Cardiac fibroblast (primary cell): ENCODE results near the gene CHD9.
"Not testable (repeated sequence)": the region's sequence is repeated elsewhere in the genome, so short reads cannot be mapped to it uniquely, and the experiment has no call there.

Source experiments
- DNase-seq, 2 donors: peaks; one replicate each; pipeline versions ENCODE4 v3.0.0 to v3.0.0-alpha.2; 2010; ENCODE audit warnings: low read depth in 2 of 2
- H3K4me3 ChIP-seq, 2 donors: replicated peaks in 1 of 2; 1 replicate in 1 of 2; 2 replicates in 1 of 2; pipeline ENCODE4 v1.5.1; 2011; ENCODE audit warnings: low read depth in 2 of 2, low read length in 2 of 2, mild to moderate bottlenecking in 2 of 2, moderate library complexity in 1 of 2
- TF ChIP-seq, protein P1 (sequence below): IDR thresholded peaks from one replicate; pipeline ENCODE4 v1.5.1; 2011; ENCODE audit warnings: low read depth, mild to moderate bottlenecking, low read length, inconsistent platforms

CHD9 gene

GRCh38 chr16:53029971-53030370 is 24.8 kb upstream of the CHD9 start:
- DNase-seq = no peak
- H3K4me3 ChIP-seq = no peak overlapping the region
- TF ChIP-seq, protein P1, sequence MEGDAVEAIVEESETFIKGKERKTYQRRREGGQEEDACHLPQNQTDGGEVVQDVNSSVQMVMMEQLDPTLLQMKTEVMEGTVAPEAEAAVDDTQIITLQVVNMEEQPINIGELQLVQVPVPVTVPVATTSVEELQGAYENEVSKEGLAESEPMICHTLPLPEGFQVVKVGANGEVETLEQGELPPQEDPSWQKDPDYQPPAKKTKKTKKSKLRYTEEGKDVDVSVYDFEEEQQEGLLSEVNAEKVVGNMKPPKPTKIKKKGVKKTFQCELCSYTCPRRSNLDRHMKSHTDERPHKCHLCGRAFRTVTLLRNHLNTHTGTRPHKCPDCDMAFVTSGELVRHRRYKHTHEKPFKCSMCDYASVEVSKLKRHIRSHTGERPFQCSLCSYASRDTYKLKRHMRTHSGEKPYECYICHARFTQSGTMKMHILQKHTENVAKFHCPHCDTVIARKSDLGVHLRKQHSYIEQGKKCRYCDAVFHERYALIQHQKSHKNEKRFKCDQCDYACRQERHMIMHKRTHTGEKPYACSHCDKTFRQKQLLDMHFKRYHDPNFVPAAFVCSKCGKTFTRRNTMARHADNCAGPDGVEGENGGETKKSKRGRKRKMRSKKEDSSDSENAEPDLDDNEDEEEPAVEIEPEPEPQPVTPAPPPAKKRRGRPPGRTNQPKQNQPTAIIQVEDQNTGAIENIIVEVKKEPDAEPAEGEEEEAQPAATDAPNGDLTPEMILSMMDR = no peak

- no peak overlapping the region for H3K4me3 ChIP-seq
- peak; percentile 15 to 29 for DNase-seq
- TF ChIP-seq, protein P1 = no peak
Measured at GRCh38 chr16:53031323-53031942, 23.4 kb upstream of the CHD9 start.

DNA sequence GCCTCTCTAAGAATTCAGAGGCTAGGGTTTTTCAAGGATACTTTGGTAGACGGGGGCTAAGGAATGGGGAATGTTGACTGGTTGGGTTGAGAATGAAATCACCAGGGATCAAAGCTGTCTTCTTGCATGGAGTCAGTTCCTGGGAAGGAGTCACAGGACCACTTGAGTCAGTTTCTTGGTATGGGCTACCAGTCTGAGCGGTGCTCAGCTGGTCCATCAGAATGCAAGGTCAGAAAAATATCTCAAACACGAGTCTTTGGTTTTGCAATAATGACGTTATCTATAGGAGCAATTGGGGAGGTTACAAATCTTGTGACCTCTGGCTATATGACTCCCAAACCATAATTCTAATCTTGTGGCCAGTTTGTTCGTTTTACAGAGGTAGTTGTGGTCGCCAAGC is 20.5 kb upstream of the CHD9 start:
- peak in 1 of 2 donors; percentile 63 for DNase-seq
- TF ChIP-seq, protein P1 = no peak
- H3K4me3 ChIP-seq = no peak overlapping the region

- no peak for DNase-seq
- no peak overlapping the region for H3K4me3 ChIP-seq
- TF ChIP-seq, protein P1 = no peak
Measured at GRCh38 chr16:53035176-53035942, 19.4 kb upstream of the CHD9 start.

- TF ChIP-seq, protein P1 = no peak
- DNase-seq = no peak
- H3K4me3 ChIP-seq = no peak overlapping the region
Measured at GRCh38 chr16:53036066-53036465, 18.7 kb upstream of the CHD9 start.

GRCh38 chr16:53036711-53037110 is 18.1 kb upstream of the CHD9 start:
- not testable (repeated sequence) for DNase-seq, H3K4me3 ChIP-seq

- no peak overlapping the region for H3K4me3 ChIP-seq
- DNase-seq = no peak
- TF ChIP-seq, protein P1 = no peak
Measured at GRCh38 chr16:53040788-53041187, 14.0 kb upstream of the CHD9 start.
